IPS DF 4.7 (cell line): ENCODE measurements around the gene KLF12.

Source experiments
- DNase-seq: peaks from one replicate; pipeline ENCODE4 v3.0.0-alpha.2; 2013; ENCODE audit warnings: low spot score; ENCODE audit errors: extremely low read depth

The KLF12 gene

GRCh38 chr13:74103970-74104555 is 30.1 kb downstream of the KLF12 start:
- DNase-seq = no peak

GRCh38 chr13:74103196-74103595 is 31.0 kb downstream of the KLF12 start:
- DNase-seq = no peak

- no peak for DNase-seq
Measured at GRCh38 chr13:74102691-74103090, 31.5 kb downstream of the KLF12 start.

GRCh38 chr13:74101436-74101835 is 32.8 kb downstream of the KLF12 start:
- DNase-seq = no peak

- DNase-seq = no peak
Measured at GRCh38 chr13:74098077-74098476, 36.1 kb downstream of the KLF12 start.

GRCh38 chr13:74097116-74097515 is 37.1 kb downstream of the KLF12 start:
- no peak for DNase-seq

- no peak for DNase-seq
Measured at GRCh38 chr13:74093691-74094090, 40.5 kb downstream of the KLF12 start.

- DNase-seq = no peak
Measured at GRCh38 chr13:74092711-74093110, 41.5 kb downstream of the KLF12 start.

GRCh38 chr13:74090869-74091605 is 43.2 kb downstream of the KLF12 start:
- no peak for DNase-seq

- DNase-seq = no peak
Measured at GRCh38 chr13:74090397-74090796, 43.8 kb downstream of the KLF12 start.

GRCh38 chr13:74087357-74087756 is 46.8 kb downstream of the KLF12 start:
- no peak for DNase-seq
